Ramos (cell line): ENCODE measurements around the gene ADGRE2.
"Not testable (repeated sequence)": the region's sequence is repeated elsewhere in the genome, so short reads cannot be mapped to it uniquely, and the experiment has no call there.

Source experiments
- in situ Hi-C: fragments of 300-500 bp; cut with MboI; formaldehyde crosslinking; loops from one replicate; pipeline ENCODE4 v1.14.3; 2022; ENCODE audit warnings: low sequenced_read_pairs; ENCODE audit not compliant: unreplicated experiment

The ADGRE2 gene

GRCh38 chr19:14778110-14778845 lies at the start of gene ADGRE2:
Gene ADGRE2 (minus strand): TSS chr19:14778560. CDS start chr19:14776756, 1,804 bp downstream.
- in situ Hi-C loops: not testable (repeated sequence)

GRCh38 chr19:14826006-14826405 lies 47.6 kb upstream of the ADGRE2 start:
- in situ Hi-C loops: no loop called here

- in situ Hi-C loops: no loop called here
Measured at GRCh38 chr19:14821937-14822336, 43.6 kb upstream of the ADGRE2 start.

GRCh38 chr19:14818588-14818987 lies 40.2 kb upstream of the ADGRE2 start:
- in situ Hi-C loops: no loop called here

- in situ Hi-C loops: no loop called here
Measured at GRCh38 chr19:14817052-14817451, 38.7 kb upstream of the ADGRE2 start.

GRCh38 chr19:14814982-14815652 lies 36.8 kb upstream of the ADGRE2 start:
- in situ Hi-C loops: no loop called here

- in situ Hi-C loops: no loop called here
Measured at GRCh38 chr19:14809272-14810057, 31.1 kb upstream of the ADGRE2 start.

- in situ Hi-C loops: no loop called here
Measured at GRCh38 chr19:14804765-14805164, 26.4 kb upstream of the ADGRE2 start.

- in situ Hi-C loops: no loop called here
Measured at GRCh38 chr19:14798760-14799159, 20.4 kb upstream of the ADGRE2 start.

- in situ Hi-C loops: no loop called here
Measured at GRCh38 chr19:14796021-14796420, 17.7 kb upstream of the ADGRE2 start.

- in situ Hi-C loops: no loop called here
Measured at GRCh38 chr19:14795078-14795721, 16.8 kb upstream of the ADGRE2 start.

- in situ Hi-C loops: not testable (repeated sequence)
Measured at GRCh38 chr19:14792250-14792649, 13.9 kb upstream of the ADGRE2 start.

GRCh38 chr19:14786421-14786851 lies 8.1 kb upstream of the ADGRE2 start:
- in situ Hi-C loops: no loop called here

- in situ Hi-C loops: not testable (repeated sequence)
Measured at GRCh38 chr19:14785102-14785793, 6.9 kb upstream of the ADGRE2 start.

- in situ Hi-C loops: not testable (repeated sequence)
Measured at GRCh38 chr19:14784730-14785101, 6.4 kb upstream of the ADGRE2 start.

GRCh38 chr19:14783410-14783998 lies 5.1 kb upstream of the ADGRE2 start:
- in situ Hi-C loops: not testable (repeated sequence)

- in situ Hi-C loops: no loop called here
Measured at GRCh38 chr19:14782626-14783409, 4.5 kb upstream of the ADGRE2 start.

GRCh38 chr19:14781713-14782536 lies 3.6 kb upstream of the ADGRE2 start:
- in situ Hi-C loops: not testable (repeated sequence)
